ENCODE data around the gene FSCN2. TPM values are rescaled to one million over a fixed set of nuclear protein-coding genes. Genes with fewer than 3 reads are reported as not detected.
A peak's percentile ranks its signal among the peaks of the same experiment; 100 is the strongest.

Gene FSCN2
- polyA plus RNA-seq, 1 of the 3 experiments (the other 2 are of a cell fraction): 2.1 TPM

DNA sequence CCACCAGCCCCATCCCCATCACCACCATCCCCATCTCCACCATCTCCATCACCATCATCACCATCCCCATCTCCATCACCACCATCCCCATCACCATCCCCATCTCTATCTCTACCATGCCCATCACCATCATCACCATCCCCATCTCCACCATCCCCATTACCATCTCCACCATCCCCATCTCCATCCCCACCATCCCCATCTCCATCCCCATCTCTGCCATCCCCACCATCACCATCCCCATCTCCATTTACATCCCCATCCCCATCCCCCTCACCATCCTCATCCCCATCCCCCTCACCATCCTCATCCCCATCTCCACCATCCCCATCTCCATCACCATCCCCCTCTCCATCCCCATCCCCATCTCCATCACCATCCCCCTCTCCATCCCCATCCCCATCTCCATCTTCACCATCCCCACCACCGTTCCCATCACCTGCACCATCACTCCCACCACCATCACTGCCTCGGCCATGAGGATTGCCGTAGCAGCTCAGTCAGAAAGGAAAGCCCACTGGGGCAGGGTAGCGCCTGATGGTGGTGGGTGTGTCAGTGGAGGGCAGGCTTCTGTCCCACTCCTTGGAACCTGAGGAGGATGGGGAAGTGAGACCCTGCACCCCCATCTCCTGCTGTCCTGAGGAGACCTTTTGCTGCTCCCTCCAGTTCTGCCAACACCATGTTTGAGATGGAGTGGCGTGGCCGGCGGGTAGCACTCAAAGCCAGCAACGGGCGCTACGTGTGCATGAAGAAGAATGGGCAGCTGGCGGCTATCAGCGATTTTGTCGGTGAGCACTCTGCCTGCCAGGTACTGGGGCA lies 7.5 kb downstream of the FSCN2 start:
- 80% methylated on average over 13 of the region's 13 CpGs for WGBS (ENCODE audit: low lambda C conversion rate)
- Histone ChIP-seq H3K79me2 (ENCODE audit: insufficient read depth) (no peaks in the 10 kb centered on the region), H3K9me3 (no peaks in the 10 kb centered on the region), H3K27me3 (ENCODE audit: insufficient read depth) (no peaks in the 10 kb centered on the region), H2AFZ (ENCODE audit: low read depth) (no peak overlapping the region), H3K9me2 (no peaks in the 10 kb centered on the region), H3K4me3 (ENCODE audit: low read depth in 2 of 2, low read length in 1 of 2) (no peak overlapping the region), H3K4me2 (no peak overlapping the region), H4K20me1 (ENCODE audit: insufficient read depth) (peaks cover 9% of the 10 kb centered on the region; the same call in 1 of the 2 replicates), H3F3A (replicated peaks; ENCODE audit: insufficient read depth) (peaks cover 12% of the 10 kb centered on the region), H3K27ac (ENCODE audit: low read depth in 2 of 2, low read length in 1 of 2) (no peak overlapping the region), H3K36me3 (replicated peaks in 1 of 2; ENCODE audit: control insufficient read depth in 1 of 2, insufficient read depth in 2 of 2, low read length in 1 of 2) (peaks cover 0 to 15% of the 10 kb centered on the region in 2 experiments), H3K9ac (no peak overlapping the region), H3K4me1 (ENCODE audit: control insufficient read depth in 1 of 2, insufficient read depth in 2 of 2, low read depth in 1 of 2, low read length in 1 of 2) (peaks cover 0 to 35% of the 10 kb centered on the region in 2 experiments; a peak in 1 of 4 replicates)
- POLR2A ChIA-PET: no interaction called here
- TF ChIP-seq GATA2 (CRISPR knock-in tag; IDR thresholded peaks at IDR 0.05): no peak
- TF ChIP-seq IRF3 (IDR thresholded peaks at IDR 0.05; ENCODE audit: low read depth, low read length): no peak
- TF ChIP-seq JUND (IDR thresholded peaks at IDR 0.05): no peak
- no peak for TF ChIP-seq TAF1 (IDR thresholded peaks at IDR 0.05; ENCODE audit: borderline replicate concordance, low read depth, low read length)
- TF ChIP-seq SIN3A (IDR thresholded peaks at IDR 0.05; ENCODE audit: borderline replicate concordance, low read depth, low read length): no peak
- TF ChIP-seq FOSL2 (IDR thresholded peaks at IDR 0.05; ENCODE audit: borderline replicate concordance, low read depth): no peak
- no peak for TF ChIP-seq NRF1 (IDR thresholded peaks at IDR 0.05; ENCODE audit: low read depth, low read length)
- TF ChIP-seq FOXM1 (IDR thresholded peaks at IDR 0.05; ENCODE audit: low read depth): no peak
- CTCF ChIA-PET: interaction anchor here (0.7 to 4.2 kb wide), 11 partner anchors 10 to 393 kb away, joined by 3 to 39 read pairs (median 4); partner anchors contain the start of genes ACTG1 and FAAP100
- DNase-seq: no peak

GRCh38 chr17:81536299-81537290 lies 8.4 kb downstream of the FSCN2 start:
- ChIA-PET POLR2A (interaction anchor here (1.0 kb wide), 2 partner anchors 13 to 31 kb away, joined by 3 read pairs; no protein-coding TSS in a partner anchor), CTCF (interaction anchor here (0.6 to 4.2 kb wide), 24 partner anchors 9 to 569 kb away, joined by 3 to 39 read pairs (median 4); partner anchors contain the start of genes ACTG1, FAAP100 and FSCN2)
- Histone ChIP-seq H3K9me2 (no peaks in the 10 kb centered on the region), H3K36me3 (replicated peaks in 1 of 2; ENCODE audit: control insufficient read depth in 1 of 2, insufficient read depth in 2 of 2, low read length in 1 of 2) (peaks cover 0 to 20% of the 10 kb centered on the region in 2 experiments), H3K9me3 (no peaks in the 10 kb centered on the region), H3K27ac (ENCODE audit: low read depth in 2 of 2, low read length in 1 of 2) (no peak overlapping the region), H4K20me1 (ENCODE audit: insufficient read depth) (peaks cover 9% of the 10 kb centered on the region; the same call in 1 of the 2 replicates), H3K4me3 (ENCODE audit: low read depth in 2 of 2, low read length in 1 of 2) (no peak overlapping the region), H3F3A (replicated peaks; ENCODE audit: insufficient read depth) (peaks cover 12% of the 10 kb centered on the region), H3K4me2 (no peak overlapping the region), H3K27me3 (ENCODE audit: insufficient read depth) (no peaks in the 10 kb centered on the region), H3K4me1 (ENCODE audit: control insufficient read depth in 1 of 2, insufficient read depth in 2 of 2, low read depth in 1 of 2, low read length in 1 of 2) (peaks cover 0 to 35% of the 10 kb centered on the region in 2 experiments; a peak in 1 of 4 replicates), H3K79me2 (ENCODE audit: insufficient read depth) (no peaks in the 10 kb centered on the region), H3K9ac (no peak overlapping the region), H2AFZ (ENCODE audit: low read depth) (no peak overlapping the region)
- DNase-seq: peak; percentile 71
- TF ChIP-seq EZH2phosphoT487 (IDR thresholded peaks at IDR 0.05; ENCODE audit: borderline replicate concordance, low read depth) (no peak), REST (IDR thresholded peaks at IDR 0.05; ENCODE audit: low read depth, low read length) (no peak), IRF3 (IDR thresholded peaks at IDR 0.05; ENCODE audit: low read depth, low read length) (no peak), FOXJ3 (CRISPR knock-in tag; IDR thresholded peaks at IDR 0.05) (no peak), EP300 (IDR thresholded peaks at IDR 0.05; ENCODE audit: borderline replicate concordance in 1 of 2, low read depth in 1 of 2, low read length in 1 of 2) (no peak)
- TF ChIP-seq, protein P1, sequence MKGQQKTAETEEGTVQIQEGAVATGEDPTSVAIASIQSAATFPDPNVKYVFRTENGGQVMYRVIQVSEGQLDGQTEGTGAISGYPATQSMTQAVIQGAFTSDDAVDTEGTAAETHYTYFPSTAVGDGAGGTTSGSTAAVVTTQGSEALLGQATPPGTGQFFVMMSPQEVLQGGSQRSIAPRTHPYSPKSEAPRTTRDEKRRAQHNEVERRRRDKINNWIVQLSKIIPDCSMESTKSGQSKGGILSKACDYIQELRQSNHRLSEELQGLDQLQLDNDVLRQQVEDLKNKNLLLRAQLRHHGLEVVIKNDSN (IDR thresholded peaks at IDR 0.05; ENCODE audit: borderline replicate concordance, low read depth): no peak
- 39% methylated on average over 27 of the region's 89 CpGs for WGBS (ENCODE audit: low lambda C conversion rate)

Data from SK-N-SH (cell line).